HEK293 (cell line): ENCODE data around the gene PAX2.

Source experiments
- CTCF ChIA-PET: fragments of 350-600 bp; formaldehyde crosslinking; extraction: SDS; loops from one replicate; lab custom pipeline; 2021; ENCODE audit warnings: antibody characterized with exemption; lab: Yijun Ruan, JAX
- POLR2A ChIA-PET: fragments of 300-600 bp; formaldehyde crosslinking; extraction: SDS; loops from one replicate; lab custom pipeline; 2020; ENCODE audit warnings: antibody characterized with exemption, inconsistent platforms; lab: Yijun Ruan, JAX
- H3K27ac ChIP-seq: fragments of 200-500 bp; sonication (Bioruptor generic); 2 replicates; pipeline ENCODE4 v1.5.1; 2014; ENCODE audit warnings: low read depth, low read length, control low read depth, inconsistent platforms; ENCODE audit errors: extremely low read depth
- H3K36me3 ChIP-seq, 2 experiments: fragments of 200-500 bp in 1 of 2; sonication (Bioruptor generic) in 1 of 2; 1 replicate in 1 of 2; 2 replicates in 1 of 2; pipeline ENCODE4 v1.5.1; 2014 to 2017; ENCODE audit warnings: inconsistent platforms in 2 of 2, low read length in 2 of 2; ENCODE audit not compliant: control insufficient read depth in 2 of 2, insufficient read depth in 1 of 2
- H3K4me1 ChIP-seq: fragments of 200-500 bp; sonication (Bioruptor generic); 2 replicates; pipeline ENCODE4 v1.5.1; 2014; ENCODE audit warnings: mild to moderate bottlenecking, low read length, inconsistent platforms; ENCODE audit not compliant: control insufficient read depth, insufficient read depth
- H3K4me3 ChIP-seq: 2 replicates; pipeline ENCODE4 v1.5.1; 2011; ENCODE audit warnings: low read depth, mild to moderate bottlenecking, control low read depth, low read length, moderate library complexity
- H3K9me3 ChIP-seq: fragments of 200-500 bp; sonication (Bioruptor generic); 2 replicates; pipeline ENCODE4 v1.5.1; 2014; ENCODE audit warnings: low read depth, low read length, inconsistent platforms; ENCODE audit not compliant: control insufficient read depth, insufficient read depth
- ATF2 ChIP-seq: fragments of 450-650 bp; formaldehyde crosslinking; IDR thresholded peaks from 2 replicates; pipeline ENCODE4 v1.5.1; 2016; ENCODE audit warnings: missing biosample characterization, missing genetic modification characterization, low read depth
- ELK4 ChIP-seq: IDR thresholded peaks from 2 replicates; pipeline ENCODE4 v1.6.1; 2011; ENCODE audit warnings: mild to moderate bottlenecking, low read depth, low read length, borderline replicate concordance
- KLF10 ChIP-seq: fragments of 450-650 bp; IDR thresholded peaks from 2 replicates; pipeline ENCODE4 v1.5.1; 2018; ENCODE audit warnings: missing biosample characterization, mild to moderate bottlenecking, missing genetic modification characterization
- KLF16 ChIP-seq: fragments of 450-650 bp; formaldehyde crosslinking; IDR thresholded peaks from 2 replicates; pipeline ENCODE4 v1.5.1; 2017; ENCODE audit warnings: missing biosample characterization, missing genetic modification characterization
- KLF8 ChIP-seq: fragments of 450-650 bp; formaldehyde crosslinking; IDR thresholded peaks from 2 replicates; pipeline ENCODE4 v1.5.1; 2016; ENCODE audit warnings: missing biosample characterization, missing genetic modification characterization
- PRDM4 ChIP-seq: fragments of 450-650 bp; formaldehyde crosslinking; IDR thresholded peaks from 2 replicates; pipeline ENCODE4 v1.5.1; 2017; ENCODE audit warnings: missing biosample characterization, missing genetic modification characterization
- RBAK ChIP-seq: fragments of 450-650 bp; formaldehyde crosslinking; IDR thresholded peaks from 2 replicates; pipeline ENCODE4 v1.5.1; 2016; ENCODE audit warnings: missing biosample characterization, missing genetic modification characterization
- REPIN1 ChIP-seq: fragments of 450-650 bp; formaldehyde crosslinking; IDR thresholded peaks from 2 replicates; pipeline ENCODE4 v1.5.1; 2017; ENCODE audit warnings: missing biosample characterization, missing genetic modification characterization, low read depth
- TRIM28 ChIP-seq: IDR thresholded peaks from 2 replicates; pipeline ENCODE4 v1.6.1; 2011; ENCODE audit warnings: low read length, control low read depth, borderline replicate concordance
- ZBTB1 ChIP-seq: fragments of 450-650 bp; formaldehyde crosslinking; IDR thresholded peaks from 2 replicates; pipeline ENCODE4 v1.5.1; 2016; ENCODE audit warnings: missing biosample characterization, missing genetic modification characterization
- ZBTB20 ChIP-seq: fragments of 450-650 bp; formaldehyde crosslinking; IDR thresholded peaks from 2 replicates; pipeline ENCODE4 v1.5.1; 2016; ENCODE audit warnings: missing biosample characterization, missing genetic modification characterization
- ZBTB7A ChIP-seq: fragments of 450-650 bp; formaldehyde crosslinking; IDR thresholded peaks from 2 replicates; pipeline ENCODE4 v1.5.1; 2016; ENCODE audit warnings: low read depth, missing biosample characterization, missing genetic modification characterization
- ZNF174 ChIP-seq: fragments of 450-650 bp; formaldehyde crosslinking; IDR thresholded peaks from 2 replicates; pipeline ENCODE4 v1.5.0; 2017; ENCODE audit warnings: missing biosample characterization, mild to moderate bottlenecking, missing genetic modification characterization
- ZNF266 ChIP-seq: fragments of 450-650 bp; formaldehyde crosslinking; IDR thresholded peaks from 2 replicates; pipeline ENCODE4 v1.5.1; 2016; ENCODE audit warnings: missing biosample characterization, missing genetic modification characterization, low read depth
- ZNF350 ChIP-seq: fragments of 450-650 bp; formaldehyde crosslinking; IDR thresholded peaks from 2 replicates; pipeline ENCODE4 v1.5.0; 2017; ENCODE audit warnings: missing biosample characterization, mild to moderate bottlenecking, missing genetic modification characterization
- ZNF514 ChIP-seq: fragments of 450-650 bp; formaldehyde crosslinking; IDR thresholded peaks from 2 replicates; pipeline ENCODE4 v1.5.1; 2016; ENCODE audit warnings: missing biosample characterization, missing genetic modification characterization
- ZNF530 ChIP-seq: fragments of 450-650 bp; formaldehyde crosslinking; IDR thresholded peaks from 2 replicates; pipeline ENCODE4 v1.5.1; 2016; ENCODE audit warnings: low read depth, missing biosample characterization, missing genetic modification characterization
- ZNF561 ChIP-seq: fragments of 450-650 bp; IDR thresholded peaks from 2 replicates; pipeline ENCODE4 v1.5.1; 2018; ENCODE audit warnings: missing biosample characterization, missing genetic modification characterization, borderline replicate concordance

The PAX2 gene

GRCh38 chr10:100826661-100826982 is 81.2 kb downstream of the PAX2 start (continued):
- TF ChIP-seq ZNF350 (tag by site-specific recombination) (no peak), KLF10 (tag by site-specific recombination) (no peak)

GRCh38 chr10:100826983-100827818 is 81.8 kb downstream of the PAX2 start:
- H3K36me3 ChIP-seq: no peaks in the 10 kb centered on the region
- H3K4me1 ChIP-seq: no peaks in the 10 kb centered on the region
- ChIA-PET CTCF (no interaction called here), POLR2A (no interaction called here)
- H3K4me3 ChIP-seq: no peak overlapping the region
- TF ChIP-seq ZNF514 (tag by site-specific recombination): no peak
- TF ChIP-seq KLF8: peak; percentile 33; the same call in 1 of the 2 replicates
- no peak for TF ChIP-seq ZNF266
- no peaks in the 10 kb centered on the region for H3K9me3 ChIP-seq
- H3K27ac ChIP-seq: no peak overlapping the region

GRCh38 chr10:100827819-100828737 is 82.7 kb downstream of the PAX2 start:
- ChIA-PET CTCF (no interaction called here), POLR2A (no interaction called here)
- no peaks in the 10 kb centered on the region for H3K36me3 ChIP-seq
- H3K4me3 ChIP-seq: no peak overlapping the region
- no peak overlapping the region for H3K27ac ChIP-seq
- TF ChIP-seq ZBTB1 (no peak), REPIN1 (tag by site-specific recombination) (no peak), ZNF174 (tag by site-specific recombination) (no peak), KLF16 (tag by site-specific recombination) (no peak), ZNF561 (tag by site-specific recombination) (no peak), ELK4 (no peak), ZNF530 (no peak), ZBTB7A (tag by site-specific recombination) (no peak), ZBTB20 (no peak), TRIM28 (no peak), PRDM4 (tag by site-specific recombination) (no peak), ATF2 (tag by site-specific recombination) (no peak), RBAK (tag by site-specific recombination) (no peak)
- no peaks in the 10 kb centered on the region for H3K9me3 ChIP-seq
- no peaks in the 10 kb centered on the region for H3K4me1 ChIP-seq
